SK-N-SH (cell line): ENCODE results near the gene CAPNS2. TPM values are rescaled to one million over a fixed set of nuclear protein-coding genes. Genes with fewer than 3 reads are reported as not detected.

ENCODE experiments used
- CTCF ChIA-PET: fragments of 300-600, 350-600 bp; formaldehyde crosslinking; extraction: SDS; loops from one replicate; lab custom pipeline; 2021; lab: Yijun Ruan, JAX
- POLR2A ChIA-PET: fragments of 350-600 bp; sonication (Branson Sonifier 250); formaldehyde crosslinking; extraction: SDS; loops from one replicate; lab custom pipeline; 2020; ENCODE audit warnings: antibody characterized with exemption, inconsistent platforms; lab: Yijun Ruan, JAX
- DNase-seq: peaks from one replicate; pipeline ENCODE4 v3.0.0; 2012
- H2AFZ ChIP-seq: fragments of 200-600 bp; sonication (generic); 2 replicates; pipeline ENCODE4 v1.8.1; 2016; ENCODE audit warnings: antibody characterized with exemption, mild to moderate bottlenecking, low read depth
- H3F3A ChIP-seq: fragments of 200-600 bp; sonication (generic); replicated peaks from 2 replicates; pipeline ENCODE3; 2016; ENCODE audit warnings: antibody characterized with exemption, mild to moderate bottlenecking; ENCODE audit not compliant: insufficient read depth
- H3K27ac ChIP-seq, 2 experiments: fragments of 200-500 bp in 1 of 2; fragments of 200-600 bp in 1 of 2; sonication (Bioruptor generic) in 1 of 2; sonication (generic), shearing (Covaris generic) in 1 of 2; 2 replicates each; pipeline versions ENCODE4 v1.5.1 to v1.6.1; 2014 to 2016; ENCODE audit warnings: low read depth in 2 of 2, inconsistent platforms in 1 of 2, low read length in 1 of 2, mild to moderate bottlenecking in 1 of 2, mixed read lengths in 1 of 2
- H3K27me3 ChIP-seq: fragments of 200-600 bp; sonication (generic), shearing (Covaris generic); 2 replicates; pipeline ENCODE4 v1.6.1; 2016; ENCODE audit warnings: mixed run types; ENCODE audit not compliant: insufficient read depth
- H3K36me3 ChIP-seq, 2 experiments: fragments of 200-500 bp in 1 of 2; fragments of 200-600 bp in 1 of 2; sonication (Bioruptor generic) in 1 of 2; sonication (generic) in 1 of 2; replicated peaks in 1 of 2; 2 replicates each; pipeline versions ENCODE3 to v1.5.1; 2014 to 2016; ENCODE audit warnings: low read length in 1 of 2, mild to moderate bottlenecking in 1 of 2; ENCODE audit not compliant: insufficient read depth in 2 of 2, control insufficient read depth in 1 of 2
- H3K4me1 ChIP-seq, 2 experiments: fragments of 200-500 bp in 1 of 2; fragments of 200-600 bp in 1 of 2; sonication (Bioruptor generic) in 1 of 2; sonication (generic), shearing (Covaris generic) in 1 of 2; 2 replicates each; pipeline versions ENCODE4 v1.5.1 to v1.6.1; 2014 to 2016; ENCODE audit warnings: low read depth in 1 of 2, low read length in 1 of 2, mixed run types in 1 of 2; ENCODE audit not compliant: insufficient read depth in 2 of 2, control insufficient read depth in 1 of 2
- H3K4me2 ChIP-seq: fragments of 200-600 bp; sonication (generic), shearing (Covaris generic); 2 replicates; pipeline ENCODE4 v1.6.1; 2017; ENCODE audit warnings: mixed run types
- H3K4me3 ChIP-seq, 2 experiments: fragments of 200-500 bp in 1 of 2; fragments of 200-600 bp in 1 of 2; sonication (Bioruptor generic) in 1 of 2; sonication (generic), shearing (Covaris generic) in 1 of 2; 2 replicates each; pipeline versions ENCODE4 v1.5.1 to v1.8.1; 2014 to 2016; ENCODE audit warnings: low read depth in 2 of 2, inconsistent platforms in 1 of 2, low read length in 1 of 2, mild to moderate bottlenecking in 1 of 2, mixed read lengths in 1 of 2, moderate library complexity in 1 of 2
- H3K79me2 ChIP-seq: fragments of 200-600 bp; sonication (generic); 2 replicates; pipeline ENCODE4 v1.8.1; 2017; ENCODE audit warnings: mild to moderate bottlenecking; ENCODE audit not compliant: insufficient read depth
- H3K9ac ChIP-seq: fragments of 200-600 bp; sonication (generic); 2 replicates; pipeline ENCODE4 v1.6.1; 2017; ENCODE audit warnings: mixed run types
- H3K9me2 ChIP-seq: fragments of 200-600 bp; sonication (generic); 2 replicates; pipeline ENCODE4 v1.6.1; 2017; ENCODE audit warnings: mixed run types
- H3K9me3 ChIP-seq: fragments of 200-600 bp; sonication (generic); 2 replicates; pipeline ENCODE4 v1.6.1; 2017; ENCODE audit warnings: mixed run types, mild to moderate bottlenecking, moderate library complexity
- H4K20me1 ChIP-seq: fragments of 200-600 bp; sonication (generic); 2 replicates; pipeline ENCODE4 v1.6.1; 2017; ENCODE audit warnings: mild to moderate bottlenecking, mixed run types; ENCODE audit not compliant: insufficient read depth
- EP300 ChIP-seq, 2 experiments: IDR thresholded peaks; 2 replicates each; pipeline versions ENCODE4 v1.4.0 to v1.6.1; 2012; ENCODE audit warnings: borderline replicate concordance in 1 of 2, low read depth in 1 of 2, low read length in 1 of 2
- FOXJ3 ChIP-seq: sonication (generic); formaldehyde crosslinking; IDR thresholded peaks from 2 replicates; pipeline ENCODE4 v1.5.1; 2020; ENCODE audit warnings: mild to moderate bottlenecking, missing genetic modification reagents
- GATA2 ChIP-seq: sonication (generic); formaldehyde crosslinking; IDR thresholded peaks from 2 replicates; pipeline ENCODE4 v1.5.0; 2020; ENCODE audit warnings: mild to moderate bottlenecking, missing genetic modification reagents
- JUND ChIP-seq: IDR thresholded peaks from 2 replicates; pipeline ENCODE4 v1.4.0; 2012
- MAX ChIP-seq: IDR thresholded peaks from 2 replicates; pipeline ENCODE4 v1.4.0; 2012; ENCODE audit warnings: low read depth
- NRF1 ChIP-seq: IDR thresholded peaks from 2 replicates; pipeline ENCODE4 v1.6.1; 2012; ENCODE audit warnings: low read depth, mild to moderate bottlenecking, low read length
- PBX3 ChIP-seq: IDR thresholded peaks from 2 replicates; pipeline ENCODE4; 2012
- POLR2AphosphoS5 ChIP-seq: IDR thresholded peaks from 2 replicates; pipeline ENCODE4 v1.6.1; 2012; ENCODE audit warnings: low read depth, low read length
- RFX5 ChIP-seq: IDR thresholded peaks from 2 replicates; pipeline ENCODE4 v1.6.1; 2012; ENCODE audit warnings: mild to moderate bottlenecking, improper control_type of control experiment, low read length
- SMC3 ChIP-seq: IDR thresholded peaks from 2 replicates; pipeline ENCODE4 v1.6.1; 2012; ENCODE audit warnings: low read depth, low read length, improper control_type of control experiment
- TAF1 ChIP-seq: IDR thresholded peaks from 2 replicates; pipeline ENCODE4 v1.6.1; 2012; ENCODE audit warnings: low read depth, mild to moderate bottlenecking, low read length, moderate library complexity, borderline replicate concordance
- TEAD4 ChIP-seq: IDR thresholded peaks from 2 replicates; pipeline ENCODE4 v1.4.0; 2012; ENCODE audit warnings: mild to moderate bottlenecking, borderline replicate concordance; ENCODE audit not compliant: insufficient read depth
- USF1 ChIP-seq: IDR thresholded peaks from 2 replicates; pipeline ENCODE4 v1.4.0; 2012; ENCODE audit warnings: low read depth, borderline replicate concordance
- WGBS: methylation state at CpG from one replicate; pipeline ENCODE4 v1.1.6; 2017; ENCODE audit warnings: low lambda C conversion rate; 5-methylcytosine and 5-hydroxymethylcytosine counted together
- polyA plus RNA-seq, 3 experiments: library from polyadenylated mRNA; depleted of rRNA; stranded (reverse); fragments of >200 nt; gene quantifications; 2 replicates each; pipeline ENCODE4 v1.2.3, GENCODE V29; 2012
- TF ChIP-seq, protein P1 (sequence below): IDR thresholded peaks from 2 replicates; pipeline ENCODE4 v1.6.1; 2012; ENCODE audit warnings: mild to moderate bottlenecking, low read depth, low read length, moderate library complexity
- TF ChIP-seq, protein P2 (sequence below): fragments of 200-600 bp; sonication (generic); IDR thresholded peaks from 2 replicates; pipeline ENCODE4 v1.6.1; 2017; ENCODE audit warnings: antibody characterized with exemption, mild to moderate bottlenecking, moderate library complexity

Gene CAPNS2
- polyA plus RNA-seq, 1 of the 3 experiments (the other 2 are of a cell fraction) = 0.13 TPM

DNA sequence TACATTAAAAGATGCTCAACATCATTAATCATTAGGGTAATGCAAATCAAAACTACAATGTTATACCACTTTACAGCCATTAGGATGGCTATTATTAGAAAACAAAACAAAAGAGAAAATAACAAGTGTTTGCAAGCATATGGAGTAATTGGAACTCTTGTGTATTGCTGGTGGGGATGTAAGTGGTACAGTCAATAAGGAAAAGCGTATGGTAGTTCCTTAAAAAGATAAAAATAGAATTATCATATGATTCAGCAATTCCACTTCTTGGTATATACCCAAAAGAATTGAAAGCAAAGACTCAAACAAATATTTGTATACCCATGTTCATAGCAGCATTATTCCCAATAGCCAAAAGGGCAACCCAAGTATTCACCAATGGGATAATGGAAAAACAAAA, 1.4 kb upstream of the CAPNS2 start (continued):
- no peak for TF ChIP-seq PBX3
- no peak for TF ChIP-seq POLR2AphosphoS5
- TF ChIP-seq MAX = no peak
- TF ChIP-seq JUND = no peak
- TF ChIP-seq, all 33 proteins: peak for 0

DNA sequence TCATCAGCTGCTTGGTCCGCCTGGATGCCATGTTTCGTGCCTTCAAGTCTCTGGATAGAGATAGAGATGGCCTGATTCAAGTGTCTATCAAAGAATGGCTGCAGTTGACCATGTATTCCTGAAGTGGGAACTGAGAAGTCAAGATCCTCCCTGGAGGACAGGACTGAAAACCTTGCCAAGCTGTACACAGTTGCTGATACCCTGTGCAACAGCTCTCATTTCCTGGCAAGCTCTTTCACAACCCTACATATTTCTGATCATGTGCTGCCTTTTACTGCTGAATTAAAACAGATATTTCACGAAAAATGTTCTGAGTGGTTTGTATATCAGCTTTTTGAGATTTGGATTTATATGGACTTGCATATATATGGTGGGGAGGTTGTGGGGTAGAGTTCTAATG, 898 bp downstream of the CAPNS2 start:
- Histone ChIP-seq H3K79me2 (no peaks in the 10 kb centered on the region), H3K4me2 (no peak overlapping the region), H3K9ac (no peak overlapping the region), H3K4me1 (peaks cover 4 to 9% of the 10 kb centered on the region in 2 experiments; a peak in 2 of 4 replicates), H3K36me3 (peaks cover 42 to 59% of the 10 kb centered on the region in 2 experiments), H3K27ac (no peak overlapping the region; a peak in 1 of 4 replicates), H3F3A (peaks cover 8% of the 10 kb centered on the region), H3K27me3 (no peaks in the 10 kb centered on the region), H2AFZ (no peak overlapping the region), H3K9me2 (no peaks in the 10 kb centered on the region; the same call in 1 of the 2 replicates), H4K20me1 (no peaks in the 10 kb centered on the region), H3K4me3 (no peak overlapping the region), H3K9me3 (no peaks in the 10 kb centered on the region)
- 90% methylated on average over 3 of the region's 3 CpGs for WGBS
- ChIA-PET CTCF (interaction anchor here (1.1 kb wide), 1 partner anchor 102 kb away, joined by 4 read pairs; no protein-coding TSS in a partner anchor), POLR2A (no interaction called here)
- TF ChIP-seq NRF1 = no peak
- TF ChIP-seq JUND = no peak
- no peak for TF ChIP-seq TAF1
- TF ChIP-seq, protein P1, sequence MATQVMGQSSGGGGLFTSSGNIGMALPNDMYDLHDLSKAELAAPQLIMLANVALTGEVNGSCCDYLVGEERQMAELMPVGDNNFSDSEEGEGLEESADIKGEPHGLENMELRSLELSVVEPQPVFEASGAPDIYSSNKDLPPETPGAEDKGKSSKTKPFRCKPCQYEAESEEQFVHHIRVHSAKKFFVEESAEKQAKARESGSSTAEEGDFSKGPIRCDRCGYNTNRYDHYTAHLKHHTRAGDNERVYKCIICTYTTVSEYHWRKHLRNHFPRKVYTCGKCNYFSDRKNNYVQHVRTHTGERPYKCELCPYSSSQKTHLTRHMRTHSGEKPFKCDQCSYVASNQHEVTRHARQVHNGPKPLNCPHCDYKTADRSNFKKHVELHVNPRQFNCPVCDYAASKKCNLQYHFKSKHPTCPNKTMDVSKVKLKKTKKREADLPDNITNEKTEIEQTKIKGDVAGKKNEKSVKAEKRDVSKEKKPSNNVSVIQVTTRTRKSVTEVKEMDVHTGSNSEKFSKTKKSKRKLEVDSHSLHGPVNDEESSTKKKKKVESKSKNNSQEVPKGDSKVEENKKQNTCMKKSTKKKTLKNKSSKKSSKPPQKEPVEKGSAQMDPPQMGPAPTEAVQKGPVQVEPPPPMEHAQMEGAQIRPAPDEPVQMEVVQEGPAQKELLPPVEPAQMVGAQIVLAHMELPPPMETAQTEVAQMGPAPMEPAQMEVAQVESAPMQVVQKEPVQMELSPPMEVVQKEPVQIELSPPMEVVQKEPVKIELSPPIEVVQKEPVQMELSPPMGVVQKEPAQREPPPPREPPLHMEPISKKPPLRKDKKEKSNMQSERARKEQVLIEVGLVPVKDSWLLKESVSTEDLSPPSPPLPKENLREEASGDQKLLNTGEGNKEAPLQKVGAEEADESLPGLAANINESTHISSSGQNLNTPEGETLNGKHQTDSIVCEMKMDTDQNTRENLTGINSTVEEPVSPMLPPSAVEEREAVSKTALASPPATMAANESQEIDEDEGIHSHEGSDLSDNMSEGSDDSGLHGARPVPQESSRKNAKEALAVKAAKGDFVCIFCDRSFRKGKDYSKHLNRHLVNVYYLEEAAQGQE = no peak
- no peak for TF ChIP-seq RFX5
- TF ChIP-seq USF1 = no peak
- TF ChIP-seq GATA2 (CRISPR knock-in tag) = no peak
- TF ChIP-seq TEAD4 = no peak
- TF ChIP-seq EP300 (IDR thresholded peaks at IDR 0.05; ENCODE audit: borderline replicate concordance in 1 of 2, low read depth in 1 of 2, low read length in 1 of 2) = no peak
- TF ChIP-seq, protein P2, sequence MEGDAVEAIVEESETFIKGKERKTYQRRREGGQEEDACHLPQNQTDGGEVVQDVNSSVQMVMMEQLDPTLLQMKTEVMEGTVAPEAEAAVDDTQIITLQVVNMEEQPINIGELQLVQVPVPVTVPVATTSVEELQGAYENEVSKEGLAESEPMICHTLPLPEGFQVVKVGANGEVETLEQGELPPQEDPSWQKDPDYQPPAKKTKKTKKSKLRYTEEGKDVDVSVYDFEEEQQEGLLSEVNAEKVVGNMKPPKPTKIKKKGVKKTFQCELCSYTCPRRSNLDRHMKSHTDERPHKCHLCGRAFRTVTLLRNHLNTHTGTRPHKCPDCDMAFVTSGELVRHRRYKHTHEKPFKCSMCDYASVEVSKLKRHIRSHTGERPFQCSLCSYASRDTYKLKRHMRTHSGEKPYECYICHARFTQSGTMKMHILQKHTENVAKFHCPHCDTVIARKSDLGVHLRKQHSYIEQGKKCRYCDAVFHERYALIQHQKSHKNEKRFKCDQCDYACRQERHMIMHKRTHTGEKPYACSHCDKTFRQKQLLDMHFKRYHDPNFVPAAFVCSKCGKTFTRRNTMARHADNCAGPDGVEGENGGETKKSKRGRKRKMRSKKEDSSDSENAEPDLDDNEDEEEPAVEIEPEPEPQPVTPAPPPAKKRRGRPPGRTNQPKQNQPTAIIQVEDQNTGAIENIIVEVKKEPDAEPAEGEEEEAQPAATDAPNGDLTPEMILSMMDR = no peak
- no peak for TF ChIP-seq FOXJ3 (CRISPR knock-in tag)
- TF ChIP-seq SMC3 = no peak
- no peak for DNase-seq
